Transverse colon (tissue), 4 donors: ENCODE results near the gene B3GNT7. TPM values are rescaled to one million over a fixed set of nuclear protein-coding genes. Genes with fewer than 3 reads are reported as not detected.

Experiments used
- DNase-seq: peaks from one replicate; pipeline ENCODE4 v3.0.0-alpha.2; 2019
- H3K27ac ChIP-seq, 4 donors: fragments of 200-600 bp; sonication (generic); 2 replicates each; pipeline ENCODE4 v1.5.1; 2016 to 2018; ENCODE audit warnings: inconsistent platforms in 4 of 4
- H3K27me3 ChIP-seq: fragments of 200-600 bp; sonication (generic); 2 replicates; pipeline ENCODE4 v1.5.1; 2017; ENCODE audit warnings: inconsistent platforms
- H3K36me3 ChIP-seq, 4 donors: fragments of 200-600 bp; sonication (generic); 2 replicates each; pipeline ENCODE4 v1.5.1; 2017 to 2019; ENCODE audit warnings: inconsistent platforms in 4 of 4
- H3K4me1 ChIP-seq, 4 donors: fragments of 200-600 bp; sonication (generic); 2 replicates each; pipeline ENCODE4 v1.5.1; 2017 to 2020; ENCODE audit warnings: inconsistent platforms in 4 of 4
- H3K4me3 ChIP-seq, 4 donors: fragments of 200-600 bp; sonication (generic); 1 replicate in 1 of 4; 2 replicates in 3 of 4; pipeline versions ENCODE4 v1.5.1 to v1.6.1; 2017 to 2019; ENCODE audit warnings: inconsistent platforms in 4 of 4
- H3K9me3 ChIP-seq, 2 donors: fragments of 200-600 bp; sonication (generic); 2 replicates each; pipeline ENCODE4 v1.5.1; 2017 to 2019; ENCODE audit warnings: inconsistent platforms in 2 of 2
- EP300 ChIP-seq: sonication (generic); formaldehyde crosslinking; IDR thresholded peaks from one replicate; pipeline ENCODE4 v1.6.1; 2017; ENCODE audit warnings: antibody characterized with exemption, low read depth
- POLR2A ChIP-seq: fragments of 450-650 bp; IDR thresholded peaks from one replicate; pipeline ENCODE4 v1.6.1; 2016; ENCODE audit warnings: antibody characterized with exemption, mild to moderate bottlenecking, moderate library complexity
- POLR2AphosphoS5 ChIP-seq, 3 donors: sonication (generic); formaldehyde crosslinking; IDR thresholded peaks; one replicate each; pipeline ENCODE4 v1.6.1; 2016; ENCODE audit warnings: antibody characterized with exemption in 3 of 3
- WGBS, 2 donors: methylation state at CpG; one replicate each; pipeline ENCODE4 v1.1.5; 2018; ENCODE audit warnings: low coverage in 1 of 2; 5-methylcytosine and 5-hydroxymethylcytosine counted together
- in situ Hi-C, 4 donors: fragments of 200-750 bp; cut with MboI; loops; one replicate each; pipeline versions ENCODE4 v1.15.0 to v1.15.1; 2017; ENCODE audit warnings: low sequenced_read_pairs in 3 of 4, low pct_ligation_motif_present in 1 of 4, low pct_unique_long_range_greater_than_20kb in 1 of 4
- intact Hi-C: fragments of 100-400 bp; cut with DNase I; formaldehyde crosslinking; loops from one replicate; pipeline ENCODE4 v1.15.1; 2023; ENCODE audit warnings: low total_unique reads
- total RNA-seq, 4 donors: library from RNA; depleted of rRNA; stranded (reverse); fragments of >200 nt; gene quantifications; one replicate each; pipeline ENCODE4 v1.1.0, GENCODE V29; 2016
- TF ChIP-seq, protein P1 (sequence below), 5 experiments: fragments of 200-600 bp in 3 of 5; fragments of 450-650 bp in 2 of 5; sonication (generic) in 3 of 5; IDR thresholded peaks; 1 replicate in 2 of 5; 2 replicates in 3 of 5; pipeline ENCODE4 v1.5.1; 2016 to 2017; ENCODE audit warnings: antibody characterized with exemption in 5 of 5, inconsistent platforms in 3 of 5, mild to moderate bottlenecking in 2 of 5, moderate library complexity in 1 of 5

B3GNT7 gene
- total RNA-seq, 4 donors from 2014 or later: 41.8 to 113 (median 55.2) TPM

- DNase-seq: no peak
- no peaks in the 10 kb centered on the region for H3K4me1 ChIP-seq
- H3K36me3 ChIP-seq: no peaks in the 10 kb centered on the region
- no peak overlapping the region for H3K4me3 ChIP-seq
- no peak overlapping the region for H3K27ac ChIP-seq
- WGBS, 2 donors: 75 to 79% methylated on average over 2 of the region's 2 CpGs
- intact Hi-C loops: no loop called here
- in situ Hi-C loops: loop anchor here in 2 of 4 donors (25.0 kb wide), 2 partner anchors 185 to 310 kb away; no protein-coding TSS in a partner anchor
- no peaks in the 10 kb centered on the region for H3K9me3 ChIP-seq
- no peaks in the 10 kb centered on the region for H3K27me3 ChIP-seq
- TF ChIP-seq POLR2AphosphoS5 (IDR thresholded peaks at IDR 0.05) (no peak), POLR2A (no peak), EP300 (no peak)
- TF ChIP-seq, protein P1, sequence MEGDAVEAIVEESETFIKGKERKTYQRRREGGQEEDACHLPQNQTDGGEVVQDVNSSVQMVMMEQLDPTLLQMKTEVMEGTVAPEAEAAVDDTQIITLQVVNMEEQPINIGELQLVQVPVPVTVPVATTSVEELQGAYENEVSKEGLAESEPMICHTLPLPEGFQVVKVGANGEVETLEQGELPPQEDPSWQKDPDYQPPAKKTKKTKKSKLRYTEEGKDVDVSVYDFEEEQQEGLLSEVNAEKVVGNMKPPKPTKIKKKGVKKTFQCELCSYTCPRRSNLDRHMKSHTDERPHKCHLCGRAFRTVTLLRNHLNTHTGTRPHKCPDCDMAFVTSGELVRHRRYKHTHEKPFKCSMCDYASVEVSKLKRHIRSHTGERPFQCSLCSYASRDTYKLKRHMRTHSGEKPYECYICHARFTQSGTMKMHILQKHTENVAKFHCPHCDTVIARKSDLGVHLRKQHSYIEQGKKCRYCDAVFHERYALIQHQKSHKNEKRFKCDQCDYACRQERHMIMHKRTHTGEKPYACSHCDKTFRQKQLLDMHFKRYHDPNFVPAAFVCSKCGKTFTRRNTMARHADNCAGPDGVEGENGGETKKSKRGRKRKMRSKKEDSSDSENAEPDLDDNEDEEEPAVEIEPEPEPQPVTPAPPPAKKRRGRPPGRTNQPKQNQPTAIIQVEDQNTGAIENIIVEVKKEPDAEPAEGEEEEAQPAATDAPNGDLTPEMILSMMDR (IDR thresholded peaks at IDR 0.05): no peak
Measured at GRCh38 chr2:231422056-231422455, 26.5 kb downstream of the B3GNT7 start.

GRCh38 chr2:231423176-231423575 is 27.7 kb downstream of the B3GNT7 start:
- Histone ChIP-seq H3K36me3 (no peaks in the 10 kb centered on the region), H3K27ac (no peak overlapping the region), H3K4me1 (no peaks in the 10 kb centered on the region), H3K9me3 (no peaks in the 10 kb centered on the region), H3K4me3 (no peak overlapping the region), H3K27me3 (no peaks in the 10 kb centered on the region)
- no peak for TF ChIP-seq EP300
- no peak for TF ChIP-seq POLR2A
- TF ChIP-seq, protein P1 (IDR thresholded peaks at IDR 0.05): no peak
- no peak for TF ChIP-seq POLR2AphosphoS5 (IDR thresholded peaks at IDR 0.05)
- 89 to 96% methylated on average over 10 of the region's 10 CpGs for WGBS, 2 donors
- DNase-seq: no peak
- in situ Hi-C loops: loop anchor here in 2 of 4 donors (25.0 kb wide), 2 partner anchors 186 to 311 kb away; no protein-coding TSS in a partner anchor
- intact Hi-C loops: no loop called here

GRCh38 chr2:231425291-231425810 is 29.8 kb downstream of the B3GNT7 start:
- H3K36me3 ChIP-seq: no peaks in the 10 kb centered on the region
- DNase-seq: no peak
- no peaks in the 10 kb centered on the region for H3K4me1 ChIP-seq
- H3K27ac ChIP-seq: no peak overlapping the region
- in situ Hi-C loops (loop anchor here in 3 of 4 donors (25.0 kb wide), 4 partner anchors 213 to 613 kb away; no protein-coding TSS in a partner anchor), intact Hi-C loops (no loop called here)
- H3K9me3 ChIP-seq: no peaks in the 10 kb centered on the region
- H3K27me3 ChIP-seq: no peaks in the 10 kb centered on the region
- whole genome bisulfite sequencing, 2 donors: 73 to 92% methylated on average over 2 to 8 of the region's 8 CpGs
- no peak overlapping the region for H3K4me3 ChIP-seq
- TF ChIP-seq, protein P1 (IDR thresholded peaks at IDR 0.05): no peak
- TF ChIP-seq POLR2AphosphoS5 (IDR thresholded peaks at IDR 0.05): no peak
- no peak for TF ChIP-seq POLR2A
- TF ChIP-seq EP300: no peak

DNA sequence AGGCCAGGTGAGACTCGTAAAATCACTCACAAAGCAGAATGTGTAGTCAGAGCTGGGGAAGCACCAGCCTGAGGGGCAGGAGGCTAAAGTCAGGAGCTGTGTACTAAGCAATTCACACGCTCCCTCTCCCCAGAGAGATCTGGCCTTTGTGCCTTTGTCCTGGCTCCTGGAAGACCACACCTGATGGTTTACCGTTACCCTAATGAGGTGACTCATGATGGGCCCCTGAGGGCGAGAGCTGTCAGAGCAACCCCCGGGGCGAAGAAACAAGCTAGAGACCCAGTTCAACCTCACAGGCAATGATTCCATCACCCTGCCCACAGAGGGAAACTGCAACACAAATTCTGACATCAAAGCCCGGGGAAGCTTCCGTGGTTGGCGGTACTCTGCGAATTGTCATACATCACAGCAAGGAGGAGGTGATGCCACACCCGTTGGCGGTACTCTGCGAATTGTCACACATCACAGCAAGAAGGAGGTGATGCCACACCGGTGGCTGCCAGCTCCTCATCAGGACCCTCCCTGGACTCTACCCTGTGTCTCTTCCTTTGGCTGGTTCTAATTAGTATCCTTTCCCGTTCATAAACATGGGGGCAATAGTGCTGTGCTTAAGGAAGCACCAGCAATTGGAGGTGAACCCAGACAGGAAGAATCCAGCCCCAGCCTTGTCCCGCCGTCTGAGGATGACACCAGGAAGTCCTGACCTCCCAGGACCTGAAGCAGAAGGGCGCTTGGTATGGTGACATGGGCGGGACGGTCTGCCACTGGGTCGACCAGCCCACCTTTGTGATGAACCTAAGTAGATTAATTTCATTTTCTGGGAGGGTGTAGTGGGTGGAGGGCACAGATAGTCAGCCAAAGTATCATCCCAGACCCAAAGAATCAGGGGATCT is 30.5 kb downstream of the B3GNT7 start:
- in situ Hi-C loops (loop anchor here in 3 of 4 donors (25.0 kb wide), 4 partner anchors 214 to 614 kb away; no protein-coding TSS in a partner anchor), intact Hi-C loops (no loop called here)
- Histone ChIP-seq H3K27me3 (no peaks in the 10 kb centered on the region), H3K4me3 (no peak overlapping the region), H3K4me1 (no peaks in the 10 kb centered on the region), H3K27ac (no peak overlapping the region), H3K36me3 (no peaks in the 10 kb centered on the region), H3K9me3 (no peaks in the 10 kb centered on the region)
- 75% methylated on average over 21 of the region's 21 CpGs; no CpG with 5 or more reads in 1 of the 2 donors for WGBS, 2 donors
- no peak for DNase-seq
- TF ChIP-seq, protein P1 (IDR thresholded peaks at IDR 0.05): no peak
- TF ChIP-seq POLR2A: no peak
- no peak for TF ChIP-seq EP300
- no peak for TF ChIP-seq POLR2AphosphoS5 (IDR thresholded peaks at IDR 0.05)
